Mesenchymal stem cell (in vitro differentiated cells and primary cell): ENCODE data around the gene BUD13.
A peak's percentile ranks its signal among the peaks of the same experiment; 100 is the strongest.

Source experiments
- DNase-seq: peaks from one replicate; pipeline ENCODE4 v3.0.0-alpha.2; 2013
- H2AFZ ChIP-seq: one replicate; pipeline ENCODE4 v1.6.1; 2013; ENCODE audit warnings: low read depth, mild to moderate bottlenecking, control low read depth, inconsistent platforms, low read length, moderate library complexity
- H2AK5ac ChIP-seq: 2 replicates; pipeline ENCODE4 v1.6.1; 2013; ENCODE audit warnings: low read length, moderate library complexity, mild to moderate bottlenecking, inconsistent platforms; ENCODE audit not compliant: severe bottlenecking
- H2BK120ac ChIP-seq: one replicate; pipeline ENCODE4 v1.6.1; 2013; ENCODE audit warnings: low read depth, mild to moderate bottlenecking, inconsistent platforms, low read length, moderate library complexity
- H2BK12ac ChIP-seq, 2 experiments: one replicate each; pipeline ENCODE4 v1.6.1; 2013; ENCODE audit warnings: inconsistent platforms in 2 of 2, low read length in 2 of 2, mild to moderate bottlenecking in 2 of 2, moderate library complexity in 2 of 2, control low read depth in 1 of 2
- H2BK15ac ChIP-seq: one replicate; pipeline ENCODE4 v1.6.1; 2013; ENCODE audit warnings: mild to moderate bottlenecking, low read depth, inconsistent platforms; ENCODE audit not compliant: poor library complexity, severe bottlenecking
- H2BK5ac ChIP-seq: 2 replicates; pipeline ENCODE4 v1.6.1; 2013; ENCODE audit warnings: low read depth, mild to moderate bottlenecking, low read length, control low read depth, inconsistent platforms; ENCODE audit not compliant: poor library complexity, severe bottlenecking
- H3K14ac ChIP-seq, 2 experiments: one replicate each; pipeline ENCODE4 v1.6.1; 2013; ENCODE audit warnings: inconsistent platforms in 2 of 2, low read length in 2 of 2, control low read depth in 1 of 2, mild to moderate bottlenecking in 1 of 2, moderate library complexity in 1 of 2
- H3K18ac ChIP-seq, 2 experiments: one replicate each; pipeline ENCODE4 v1.6.1; 2013; ENCODE audit warnings: inconsistent platforms in 2 of 2, low read length in 2 of 2, control low read depth in 1 of 2, low read depth in 1 of 2, mild to moderate bottlenecking in 1 of 2
- H3K23ac ChIP-seq, 2 experiments: one replicate each; pipeline ENCODE4 v1.6.1; 2013; ENCODE audit warnings: inconsistent platforms in 2 of 2, low read length in 2 of 2, mild to moderate bottlenecking in 2 of 2, moderate library complexity in 2 of 2, control low read depth in 1 of 2
- H3K27ac ChIP-seq: 2 replicates; pipeline ENCODE4 v1.5.1; 2013; ENCODE audit warnings: mild to moderate bottlenecking, moderate library complexity, low read length, control low read depth, inconsistent platforms; ENCODE audit not compliant: poor library complexity, severe bottlenecking
- H3K27me3 ChIP-seq, 2 experiments: 2 replicates each; pipeline versions ENCODE4 v1.6.1 to v1.7.0; 2013; ENCODE audit warnings: low read length in 2 of 2, mild to moderate bottlenecking in 2 of 2, moderate library complexity in 2 of 2, control low read depth in 1 of 2, inconsistent platforms in 1 of 2; ENCODE audit not compliant: control insufficient read depth in 1 of 2, insufficient read depth in 1 of 2
- H3K36me3 ChIP-seq, 2 experiments: 2 replicates each; pipeline versions ENCODE4 v1.6.1 to v1.7.0; 2013; ENCODE audit warnings: low read length in 2 of 2, control low read depth in 1 of 2, inconsistent platforms in 1 of 2, low read depth in 1 of 2, mild to moderate bottlenecking in 1 of 2; ENCODE audit not compliant: insufficient read depth in 2 of 2, control insufficient read depth in 1 of 2
- H3K4ac ChIP-seq, 2 experiments: one replicate each; pipeline ENCODE4 v1.6.1; 2013; ENCODE audit warnings: inconsistent platforms in 2 of 2, low read length in 2 of 2, mild to moderate bottlenecking in 2 of 2, moderate library complexity in 2 of 2, control low read depth in 1 of 2, low read depth in 1 of 2
- H3K4me1 ChIP-seq: 2 replicates; pipeline ENCODE4 v1.6.1; 2013; ENCODE audit warnings: low read depth, low read length, control low read depth; ENCODE audit not compliant: control insufficient read depth, insufficient read depth
- H3K4me2 ChIP-seq: 2 replicates; pipeline ENCODE4 v1.6.1; 2013; ENCODE audit warnings: low read length, mild to moderate bottlenecking, inconsistent platforms; ENCODE audit not compliant: poor library complexity, severe bottlenecking
- H3K4me3 ChIP-seq, 2 experiments: 2 replicates each; pipeline versions ENCODE4 v1.5.1 to v1.7.0; 2013; ENCODE audit warnings: low read length in 2 of 2, mild to moderate bottlenecking in 2 of 2, control low read depth in 1 of 2, low read depth in 1 of 2; ENCODE audit not compliant: insufficient read depth in 1 of 2
- H3K79me1 ChIP-seq: replicated peaks from 2 replicates; pipeline ENCODE4 v1.6.1; 2013; ENCODE audit warnings: mild to moderate bottlenecking, control low read depth, low read length, inconsistent platforms; ENCODE audit not compliant: poor library complexity, severe bottlenecking
- H3K9ac ChIP-seq: 2 replicates; pipeline ENCODE4 v1.7.0; 2013; ENCODE audit warnings: mild to moderate bottlenecking, low read length, moderate library complexity
- H3K9me3 ChIP-seq: 2 replicates; pipeline ENCODE4 v1.7.0; 2013; ENCODE audit warnings: mild to moderate bottlenecking, low read length; ENCODE audit not compliant: control insufficient read depth
- H4K8ac ChIP-seq: one replicate; pipeline ENCODE4 v1.6.1; 2013; ENCODE audit warnings: inconsistent platforms, mild to moderate bottlenecking, low read length, moderate library complexity
- H4K91ac ChIP-seq: one replicate; pipeline ENCODE4 v1.6.1; 2013; ENCODE audit warnings: mild to moderate bottlenecking, low read length, inconsistent platforms
- WGBS: methylation state at CpG from one replicate; pipeline ENCODE4 v1.1.7; 2013; ENCODE audit warnings: mixed read lengths; 5-methylcytosine and 5-hydroxymethylcytosine counted together

BUD13 gene

DNA sequence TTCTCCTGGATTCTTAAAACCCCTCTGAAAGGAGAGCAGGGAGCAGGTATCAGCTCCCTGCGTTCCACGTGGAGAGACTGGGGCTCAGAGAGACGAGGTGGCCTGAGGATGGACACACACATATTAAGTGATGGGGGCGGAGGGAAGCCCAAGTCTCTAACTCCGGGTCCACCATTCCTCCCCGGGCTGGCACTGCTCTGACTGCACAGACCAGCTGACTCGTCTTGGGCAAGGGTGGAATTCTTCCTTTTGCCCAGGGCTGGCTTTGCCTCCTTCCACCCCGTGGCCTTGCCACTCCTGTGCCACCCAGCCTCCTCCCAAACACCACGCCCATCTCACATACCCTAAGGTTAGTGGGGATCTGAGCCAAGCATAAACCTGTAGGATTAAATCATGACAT is 65.0 kb downstream of the BUD13 start:
- Histone ChIP-seq H4K8ac (no peak overlapping the region), H2AK5ac (no peak overlapping the region), H3K14ac (no peak overlapping the region), H2BK5ac (no peak overlapping the region), H3K27me3 (peaks cover 50 to 72% of the 10 kb centered on the region in 2 experiments), H3K36me3 (no peaks in the 10 kb centered on the region), H3K9me3 (no peaks in the 10 kb centered on the region), H4K91ac (no peak overlapping the region), H2AFZ (no peak overlapping the region), H2BK12ac (no peak overlapping the region), H3K4me2 (no peak overlapping the region), H3K23ac (no peak overlapping the region), H3K27ac (no peak overlapping the region), H3K79me1 (no peaks in the 10 kb centered on the region), H2BK120ac (no peak overlapping the region), H2BK15ac (no peak overlapping the region), H3K4ac (no peak overlapping the region), H3K18ac (no peak overlapping the region), H3K4me3 (no peak overlapping the region), H3K9ac (no peak overlapping the region), H3K4me1 (peaks cover 8% of the 10 kb centered on the region)
- DNase-seq, result no peak
- 91% methylated on average over 9 of the region's 9 CpGs for WGBS

DNA sequence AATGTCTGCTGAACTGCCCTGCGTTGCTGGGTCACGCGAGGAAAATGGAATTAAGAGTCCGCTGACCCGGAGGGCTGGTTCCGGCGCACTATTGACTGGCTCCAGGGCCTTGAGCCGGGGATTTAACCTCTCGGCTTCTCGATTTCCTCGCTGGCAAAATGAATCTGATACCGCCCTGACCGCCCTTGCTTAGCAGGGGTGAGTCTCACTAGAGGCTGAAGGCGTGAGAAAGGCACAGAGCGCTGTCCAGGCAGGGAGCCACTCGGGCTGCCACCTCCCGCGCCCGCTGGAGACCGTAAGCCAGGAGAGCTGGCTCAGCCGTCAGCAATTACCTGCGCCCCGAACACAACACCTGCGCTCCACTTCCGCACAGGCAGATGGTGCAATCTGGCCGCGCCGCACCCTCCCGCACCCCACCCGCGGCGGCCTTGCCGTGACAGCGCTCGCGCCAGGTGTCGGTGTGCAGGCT is 65.6 kb downstream of the BUD13 start:
- no peaks in the 10 kb centered on the region for H3K79me1 ChIP-seq
- H3K9me3 ChIP-seq, result no peaks in the 10 kb centered on the region
- no peak overlapping the region for H3K4ac ChIP-seq
- H3K27ac ChIP-seq, result no peak overlapping the region
- H4K91ac ChIP-seq, result no peak overlapping the region
- H3K4me3 ChIP-seq, result no peak overlapping the region
- no peak overlapping the region for H3K4me2 ChIP-seq
- H2BK12ac ChIP-seq, result no peak overlapping the region
- H4K8ac ChIP-seq, result no peak overlapping the region
- no peak overlapping the region for H3K23ac ChIP-seq
- no peak for DNase-seq
- H2BK120ac ChIP-seq, result no peak overlapping the region
- H2AK5ac ChIP-seq, result no peak overlapping the region
- H3K36me3 ChIP-seq, result no peaks in the 10 kb centered on the region
- peak overlapping the region in 1 of 2 experiments; percentile 69 for H3K14ac ChIP-seq
- peaks cover 8% of the 10 kb centered on the region for H3K4me1 ChIP-seq
- H2BK5ac ChIP-seq, result no peak overlapping the region
- H2AFZ ChIP-seq, result no peak overlapping the region
- 81% methylated on average over 37 of the region's 37 CpGs for WGBS
- H3K27me3 ChIP-seq, result peaks cover 50 to 70% of the 10 kb centered on the region in 2 experiments
- no peak overlapping the region for H3K9ac ChIP-seq
- no peak overlapping the region for H2BK15ac ChIP-seq
- H3K18ac ChIP-seq, result no peak overlapping the region

DNA sequence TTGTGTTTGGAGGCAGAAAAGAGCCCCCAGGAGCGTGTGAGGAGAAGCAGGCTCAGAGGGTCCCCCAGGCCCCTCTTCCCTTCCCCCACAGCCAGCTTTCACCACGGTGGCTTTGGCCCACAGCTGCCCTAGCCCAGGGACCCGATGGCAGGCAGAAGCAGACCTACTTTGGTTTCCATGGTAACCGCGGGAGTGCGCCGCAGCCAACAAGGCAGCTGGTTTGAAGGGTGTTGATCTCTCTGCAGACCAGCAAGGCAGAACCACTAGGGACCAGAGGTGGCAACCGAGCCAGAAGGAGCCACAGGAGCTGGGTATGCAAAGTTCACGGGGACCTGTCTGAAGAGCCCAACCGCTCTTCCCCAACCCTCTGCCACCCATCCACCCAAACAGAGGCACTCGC is 69.4 kb downstream of the BUD13 start:
- H2AFZ ChIP-seq, result no peak overlapping the region
- H3K27ac ChIP-seq, result no peak overlapping the region
- no peaks in the 10 kb centered on the region for H3K79me1 ChIP-seq
- no peak overlapping the region for H3K23ac ChIP-seq
- no peak overlapping the region for H2BK120ac ChIP-seq
- H2AK5ac ChIP-seq, result no peak overlapping the region
- no peak overlapping the region for H4K91ac ChIP-seq
- no peak overlapping the region for H4K8ac ChIP-seq
- H3K4ac ChIP-seq, result no peak overlapping the region
- DNase-seq, result peak; percentile 9
- H3K9ac ChIP-seq, result no peak overlapping the region
- H3K9me3 ChIP-seq, result no peaks in the 10 kb centered on the region
- H3K14ac ChIP-seq, result no peak overlapping the region
- H2BK12ac ChIP-seq, result no peak overlapping the region
- peaks cover 8% of the 10 kb centered on the region for H3K4me1 ChIP-seq
- no peak overlapping the region for H2BK15ac ChIP-seq
- 54% methylated on average over 11 of the region's 11 CpGs for whole genome bisulfite sequencing
- H3K18ac ChIP-seq, result no peak overlapping the region
- no peak overlapping the region for H3K4me3 ChIP-seq
- H3K27me3 ChIP-seq, result peaks cover 18 to 42% of the 10 kb centered on the region in 2 experiments
- H3K36me3 ChIP-seq, result no peaks in the 10 kb centered on the region
- no peak overlapping the region for H2BK5ac ChIP-seq
- H3K4me2 ChIP-seq, result no peak overlapping the region

DNA sequence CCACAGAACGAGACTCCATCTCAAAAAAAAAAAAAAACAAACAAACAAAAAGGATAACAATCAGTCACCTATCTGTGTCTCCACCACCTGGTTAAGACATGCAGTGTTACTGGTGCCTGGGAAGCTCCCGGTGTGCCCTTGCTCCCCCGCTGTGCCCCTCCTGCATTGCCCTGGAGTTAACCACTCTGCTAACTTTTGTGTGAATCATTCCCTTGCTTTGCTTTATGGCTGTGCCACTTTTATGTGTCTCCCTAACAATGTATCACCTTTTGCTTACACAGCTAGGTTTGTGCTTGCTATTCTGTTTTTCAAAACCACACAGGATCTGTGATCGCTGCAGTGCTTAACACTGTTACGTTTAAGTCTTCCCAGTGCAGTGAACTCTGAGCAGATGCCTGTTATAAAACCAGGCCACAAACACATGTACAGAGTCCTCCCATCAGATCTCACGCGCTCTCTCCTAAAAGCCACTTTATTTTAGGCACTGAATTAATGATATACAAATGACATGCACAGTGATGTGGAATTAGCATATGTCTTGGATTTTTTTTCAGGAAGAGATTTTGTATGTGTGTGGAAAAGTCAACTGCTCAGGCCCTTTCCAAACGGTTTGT is 69.9 kb downstream of the BUD13 start:
- Histone ChIP-seq H3K9ac (no peak overlapping the region), H3K9me3 (no peaks in the 10 kb centered on the region), H2BK5ac (no peak overlapping the region), H3K4me3 (no peak overlapping the region), H2AFZ (no peak overlapping the region), H2BK120ac (no peak overlapping the region), H3K79me1 (no peaks in the 10 kb centered on the region), H4K91ac (no peak overlapping the region), H2BK12ac (no peak overlapping the region), H3K36me3 (no peaks in the 10 kb centered on the region), H3K27me3 (peaks cover 15 to 44% of the 10 kb centered on the region in 2 experiments), H2BK15ac (no peak overlapping the region), H3K23ac (no peak overlapping the region), H3K4ac (no peak overlapping the region), H3K4me2 (no peak overlapping the region), H3K14ac (no peak overlapping the region), H2AK5ac (no peak overlapping the region), H3K18ac (no peak overlapping the region), H3K27ac (no peak overlapping the region), H3K4me1 (peaks cover 8% of the 10 kb centered on the region), H4K8ac (no peak overlapping the region)
- no peak for DNase-seq
- WGBS, result 54% methylated on average over 6 of the region's 8 CpGs
